ENCODE data around the gene FKBP7.
A peak's percentile ranks its signal among the peaks of the same experiment; 100 is the strongest.

The FKBP7 gene

GRCh38 chr2:178485356-178485755 is 7.0 kb upstream of the FKBP7 start:
- H3K27me3 Mint-ChIP-seq (ENCODE audit: low read depth), result no peaks in the 10 kb centered on the region
- no peak overlapping the region for H3K27ac Mint-ChIP-seq
- H3K4me1 Mint-ChIP-seq, result peaks cover 29% of the 10 kb centered on the region
- no peak overlapping the region for H3K4me3 Mint-ChIP-seq
- peaks cover 40% of the 10 kb centered on the region for H3K36me3 Mint-ChIP-seq (ENCODE audit: low read depth)
- no peak for TF ChIP-seq CTCF (IDR thresholded peaks at IDR 0.05; ENCODE audit: unreplicated experiment in 3 of 3)
- H3K9me3 Mint-ChIP-seq, result no peaks in the 10 kb centered on the region

GRCh38 chr2:178484245-178485041 is 6.0 kb upstream of the FKBP7 start:
- H3K4me3 Mint-ChIP-seq, result no peak overlapping the region

GRCh38 chr2:178482437-178482836 is 4.0 kb upstream of the FKBP7 start:
- Mint-ChIP-seq H3K9me3 (no peaks in the 10 kb centered on the region), H3K4me1 (peaks cover 35% of the 10 kb centered on the region), H3K36me3 (ENCODE audit: low read depth) (peaks cover 17% of the 10 kb centered on the region), H3K4me3 (peak overlapping the region; percentile 93 to 99 (median 97)), H3K27me3 (ENCODE audit: low read depth) (no peaks in the 10 kb centered on the region), H3K27ac (peak overlapping the region in 1 of 3 experiments; percentile 23)
- no peak for TF ChIP-seq CTCF (IDR thresholded peaks at IDR 0.05; ENCODE audit: unreplicated experiment in 3 of 3)

More at GRCh38 chr2:178484245-178485041, 6.0 kb upstream of the FKBP7 start:
- peaks cover 29% of the 10 kb centered on the region for H3K4me1 Mint-ChIP-seq
- H3K9me3 Mint-ChIP-seq, result no peaks in the 10 kb centered on the region
- peaks cover 31% of the 10 kb centered on the region for H3K36me3 Mint-ChIP-seq (ENCODE audit: low read depth)
- TF ChIP-seq CTCF (IDR thresholded peaks at IDR 0.05; ENCODE audit: unreplicated experiment in 3 of 3), result no peak
- H3K27ac Mint-ChIP-seq, result no peak overlapping the region
- no peaks in the 10 kb centered on the region for H3K27me3 Mint-ChIP-seq (ENCODE audit: low read depth)

GRCh38 chr2:178480227-178481181 is 2.1 kb upstream of the FKBP7 start, which contains the start of gene PLEKHA3:
TSS of gene PLEKHA3 (plus strand) at chr2:178480457. CDS start at chr2:178480870, 413 bp downstream.
- Mint-ChIP-seq H3K9me3 (no peaks in the 10 kb centered on the region), H3K4me3 (peak within 1 kb of the TSS; percentile 93 to 99 (median 97)), H3K27ac (peak within 1 kb of the TSS; percentile 97 to 100 (median 99)), H3K27me3 (ENCODE audit: low read depth) (no peaks in the 10 kb centered on the region), H3K4me1 (peaks cover 53% of the 10 kb centered on the region), H3K36me3 (ENCODE audit: low read depth) (peaks cover 10% of the 10 kb centered on the region)
- TF ChIP-seq CTCF (IDR thresholded peaks at IDR 0.05; ENCODE audit: unreplicated experiment in 3 of 3), result no peak

GRCh38 chr2:178479758-178480226 is 1.4 kb upstream of the FKBP7 start:
- no peaks in the 10 kb centered on the region for H3K27me3 Mint-ChIP-seq (ENCODE audit: low read depth)
- peaks cover 8% of the 10 kb centered on the region for H3K36me3 Mint-ChIP-seq (ENCODE audit: low read depth)
- peaks cover 52% of the 10 kb centered on the region for H3K4me1 Mint-ChIP-seq
- no peaks in the 10 kb centered on the region for H3K9me3 Mint-ChIP-seq
- H3K27ac Mint-ChIP-seq, result peak overlapping the region; percentile 97 to 100 (median 99)
- TF ChIP-seq CTCF (IDR thresholded peaks at IDR 0.05; ENCODE audit: unreplicated experiment in 3 of 3), result no peak
- peak overlapping the region; percentile 93 to 95 (median 95) for H3K4me3 Mint-ChIP-seq

Data from nephron (organoid).